H9 (cell line): ENCODE measurements around the gene ZNF345. TPM values are rescaled to one million over a fixed set of nuclear protein-coding genes. Genes with fewer than 3 reads are reported as not detected.

Source experiments
- DNase-seq: peaks from one replicate; pipeline ENCODE4 v3.0.0-alpha.2; 2017
- H2AFZ ChIP-seq: one replicate; pipeline ENCODE4 v1.6.1; 2013; ENCODE audit warnings: mild to moderate bottlenecking, low read length, control low read depth, moderate library complexity
- H2AK5ac ChIP-seq: 2 replicates; pipeline ENCODE4 v1.6.1; 2013; ENCODE audit warnings: low read length, control low read depth, mixed read lengths; ENCODE audit not compliant: insufficient read length
- H2BK120ac ChIP-seq: one replicate; pipeline ENCODE4 v1.6.1; 2013; ENCODE audit warnings: low read depth, mild to moderate bottlenecking, low read length, control low read depth, inconsistent platforms; ENCODE audit not compliant: poor library complexity, severe bottlenecking
- H2BK12ac ChIP-seq: 2 replicates; pipeline ENCODE4 v1.6.1; 2013; ENCODE audit warnings: low read length, control low read depth, mixed read lengths, low read depth; ENCODE audit not compliant: insufficient read length
- H2BK15ac ChIP-seq: 2 replicates; pipeline ENCODE4 v1.6.1; 2013; ENCODE audit warnings: low read depth, low read length, control low read depth
- H2BK20ac ChIP-seq: one replicate; pipeline ENCODE4 v1.6.1; 2013; ENCODE audit warnings: low read depth, mild to moderate bottlenecking, low read length, control low read depth, inconsistent platforms; ENCODE audit not compliant: poor library complexity, severe bottlenecking
- H2BK5ac ChIP-seq: 2 replicates; pipeline ENCODE4 v1.6.1; 2013; ENCODE audit warnings: low read length, control low read depth, mixed read lengths; ENCODE audit not compliant: insufficient read length
- H3K14ac ChIP-seq: 2 replicates; pipeline ENCODE4 v1.6.1; 2013; ENCODE audit warnings: low read length, control low read depth; ENCODE audit not compliant: insufficient read depth
- H3K18ac ChIP-seq: 2 replicates; pipeline ENCODE4 v1.6.1; 2013; ENCODE audit warnings: low read depth, mild to moderate bottlenecking, mixed read lengths, low read length, control low read depth; ENCODE audit not compliant: insufficient read length
- H3K23ac ChIP-seq: 2 replicates; pipeline ENCODE4 v1.6.1; 2013; ENCODE audit warnings: low read length, control low read depth, mixed read lengths, low read depth; ENCODE audit not compliant: insufficient read length
- H3K23me2 ChIP-seq: 2 replicates; pipeline ENCODE4 v1.6.1; 2013; ENCODE audit warnings: low read depth, mild to moderate bottlenecking, mixed read lengths, low read length, control low read depth; ENCODE audit not compliant: insufficient read length, poor library complexity, severe bottlenecking
- H3K27ac ChIP-seq: 2 replicates; pipeline ENCODE4 v1.5.1; 2013; ENCODE audit warnings: low read length, control low read depth, mixed read lengths, low read depth; ENCODE audit not compliant: insufficient read length
- H3K27me3 ChIP-seq: 2 replicates; pipeline ENCODE4 v1.6.1; 2013; ENCODE audit warnings: low read length, control low read depth, inconsistent platforms; ENCODE audit not compliant: insufficient read depth
- H3K4ac ChIP-seq: 2 replicates; pipeline ENCODE4 v1.6.1; 2013; ENCODE audit warnings: low read depth, mild to moderate bottlenecking, control low read depth, inconsistent platforms, low read length, moderate library complexity
- H3K4me1 ChIP-seq: 2 replicates; pipeline ENCODE4 v1.6.1; 2013; ENCODE audit warnings: low read length, control low read depth, inconsistent platforms; ENCODE audit not compliant: insufficient read depth
- H3K4me2 ChIP-seq: 2 replicates; pipeline ENCODE4 v1.6.1; 2013; ENCODE audit warnings: low read length, control low read depth, mixed read lengths; ENCODE audit not compliant: insufficient read length, insufficient read depth
- H3K56ac ChIP-seq: 2 replicates; pipeline ENCODE4 v1.6.1; 2013; ENCODE audit warnings: low read depth, mild to moderate bottlenecking, mixed read lengths, low read length, control low read depth; ENCODE audit not compliant: insufficient read length
- H3K79me1 ChIP-seq: 2 replicates; pipeline ENCODE4 v1.6.1; 2013; ENCODE audit warnings: low read depth, mild to moderate bottlenecking, moderate library complexity, low read length, control low read depth, inconsistent platforms; ENCODE audit not compliant: insufficient read depth, poor library complexity, severe bottlenecking
- H3K79me2 ChIP-seq: 2 replicates; pipeline ENCODE4 v1.6.1; 2013; ENCODE audit warnings: low read length, control low read depth, inconsistent platforms; ENCODE audit not compliant: insufficient read depth
- H3K9ac ChIP-seq: 2 replicates; pipeline ENCODE4 v1.6.1; 2013; ENCODE audit warnings: low read length, control low read depth, mixed read lengths; ENCODE audit not compliant: insufficient read length; ENCODE audit errors: extremely low read depth
- H3K9me3 ChIP-seq: one replicate; pipeline ENCODE4 v1.6.1; 2013; ENCODE audit warnings: low read depth, low read length, inconsistent platforms; ENCODE audit not compliant: control insufficient read depth
- H3T11ph ChIP-seq: one replicate; pipeline ENCODE4 v1.6.1; 2013; ENCODE audit warnings: mild to moderate bottlenecking, low read length, control low read depth, inconsistent platforms
- H4K20me1 ChIP-seq: one replicate; pipeline ENCODE4 v1.6.1; 2013; ENCODE audit not compliant: control insufficient read depth, insufficient read length, insufficient read depth
- H4K5ac ChIP-seq: 2 replicates; pipeline ENCODE4 v1.6.1; 2013; ENCODE audit warnings: low read depth, mild to moderate bottlenecking, mixed read lengths, low read length, control low read depth; ENCODE audit not compliant: insufficient read length
- H4K8ac ChIP-seq: replicated peaks from 2 replicates; pipeline ENCODE4 v1.6.1; 2013; ENCODE audit warnings: low read length, control low read depth, mixed read lengths, low read depth; ENCODE audit not compliant: insufficient read length
- H4K91ac ChIP-seq: 2 replicates; pipeline ENCODE4 v1.6.1; 2013; ENCODE audit warnings: low read depth, mild to moderate bottlenecking, moderate library complexity, mixed read lengths, low read length, control low read depth; ENCODE audit not compliant: insufficient read length
- H3K27ac Mint-ChIP-seq, 3 experiments: 2 replicates in 2 of 3; 3 replicates in 1 of 3; pipeline ENCODE4 v1.8.0; 2020 to 2021; ENCODE audit warnings: mixed read lengths in 3 of 3, mild to moderate bottlenecking in 1 of 3, moderate library complexity in 1 of 3
- H3K27me3 Mint-ChIP-seq: 2 replicates; pipeline ENCODE4 v1.8.0; 2021; ENCODE audit warnings: low read depth, mild to moderate bottlenecking, moderate library complexity, mixed read lengths
- H3K36me3 Mint-ChIP-seq, 3 experiments: 2 replicates in 2 of 3; 3 replicates in 1 of 3; pipeline ENCODE4 v1.8.0; 2020 to 2021; ENCODE audit warnings: low read depth in 3 of 3, mixed read lengths in 3 of 3; ENCODE audit not compliant: insufficient read depth in 1 of 3
- H3K4me1 Mint-ChIP-seq, 2 experiments: 2 replicates each; pipeline ENCODE4 v1.8.0; 2020; ENCODE audit warnings: mixed read lengths in 2 of 2
- H3K4me3 Mint-ChIP-seq, 2 experiments: 2 replicates in 1 of 2; 3 replicates in 1 of 2; pipeline ENCODE4 v1.8.0; 2020 to 2021; ENCODE audit warnings: mild to moderate bottlenecking in 2 of 2, mixed read lengths in 2 of 2, moderate library complexity in 1 of 2
- H3K9me3 Mint-ChIP-seq, 2 experiments: 2 replicates in 1 of 2; 3 replicates in 1 of 2; pipeline ENCODE4 v1.8.0; 2020; ENCODE audit warnings: mild to moderate bottlenecking in 2 of 2, mixed read lengths in 2 of 2, moderate library complexity in 1 of 2
- CTCF ChIP-seq: fragments of 200-600 bp; sonication (generic); conservative IDR thresholded peaks from 3 replicates; pipeline ENCODE4 v1.8.0; 2021; ENCODE audit warnings: antibody characterized with exemption, mild to moderate bottlenecking
- WGBS: extraction: QIAGEN DNeasy Blood & Tissue Kit; methylation state at CpG from one replicate; pipeline ENCODE4 v1.1.7; 2013; ENCODE audit warnings: missing lambda C conversion rate, low lambda C conversion rate, mixed read lengths; ENCODE audit not compliant: insufficient read length; ENCODE audit errors: extremely low coverage; 5-methylcytosine and 5-hydroxymethylcytosine counted together
- total RNA-seq: library from RNA; stranded (reverse); gene quantifications from 2 replicates; pipeline ENCODE4 v1.2.1, GENCODE V29; 2021

ZNF345 gene
- total RNA-seq, 1 experiment from 2014 or later: 6.0 TPM

DNA sequence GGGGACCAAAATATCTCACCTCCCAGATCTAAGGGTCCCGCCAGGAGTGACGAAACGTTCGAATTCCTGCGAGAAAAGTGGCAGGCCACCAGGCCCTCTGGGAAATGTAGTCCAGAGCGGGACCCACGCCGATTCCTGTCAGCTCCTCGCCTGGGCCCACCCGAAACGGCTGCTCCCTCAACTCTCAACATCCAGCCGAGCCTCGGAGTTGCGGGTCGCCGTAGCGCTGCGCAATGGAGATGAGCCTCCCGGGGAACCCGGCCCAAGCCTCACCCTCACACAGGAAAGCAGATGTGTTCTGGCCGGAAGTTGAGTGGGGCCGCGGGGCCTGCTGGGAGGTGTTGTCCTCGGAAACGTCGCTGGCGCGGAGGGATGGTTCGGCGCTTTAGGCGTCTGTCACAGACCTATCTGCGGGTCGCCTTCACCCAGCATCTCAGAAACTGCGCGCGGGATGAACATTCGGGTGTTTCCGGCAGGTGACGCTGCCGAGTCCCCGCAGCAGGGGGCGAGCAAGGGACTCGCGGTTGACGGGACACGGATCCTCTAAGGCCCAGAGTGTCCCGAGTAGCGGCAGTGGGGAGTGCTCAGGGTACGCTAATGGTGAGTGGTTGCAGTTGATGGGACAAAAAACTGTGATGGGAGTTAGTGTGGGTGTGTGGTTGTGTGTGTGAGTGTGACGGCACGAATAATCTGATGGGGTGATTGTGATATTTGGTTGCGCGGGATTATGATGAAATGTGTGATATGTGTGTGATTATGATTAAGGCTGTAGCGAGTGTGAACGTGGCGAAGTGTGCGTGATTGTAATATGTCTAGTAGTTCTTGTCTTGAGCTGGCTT, 65.5 kb downstream of the ZNF345 start, which contains the start of the genes ZNF568 and ZNF829:
Gene ZNF568, plus strand, starts transcription at position 341 of the 839 bp plus-strand sequence. CDS start 6,439 bp downstream, outside the sequence.
Gene ZNF829, minus strand, starts transcription at position 300 of the 839 bp plus-strand sequence. CDS start 1,124 bp downstream, outside the sequence.
- Histone ChIP-seq H3K27me3 (no peaks in the 10 kb centered on the region), H2BK15ac (no peak within 1 kb of the TSS), H3T11ph (no peak within 1 kb of the TSS), H2BK20ac (no peak within 1 kb of the TSS), H3K56ac (no peak within 1 kb of the TSS), H4K8ac (no peak within 1 kb of the TSS), H3K18ac (peak within 1 kb of the TSS; percentile 89), H3K79me2 (peaks cover 4% of the 10 kb centered on the region; the same call in 1 of the 2 replicates), H3K4me2 (peak within 1 kb of the TSS; percentile 80), H3K9me3 (peaks cover 9% of the 10 kb centered on the region), H3K4ac (no peak within 1 kb of the TSS), H3K23ac (no peak within 1 kb of the TSS), H3K27ac (no peak within 1 kb of the TSS), H3K23me2 (peaks cover 5% of the 10 kb centered on the region), H2BK12ac (no peak within 1 kb of the TSS), H3K14ac (peak within 1 kb of the TSS; percentile 87), H3K9ac (peak within 1 kb of the TSS; percentile 71), H3K79me1 (peaks cover 2% of the 10 kb centered on the region), H4K20me1 (no peaks in the 10 kb centered on the region), H3K4me1 (no peaks in the 10 kb centered on the region), H2AFZ (peak within 1 kb of the TSS; percentile 33), H2BK5ac (no peak within 1 kb of the TSS), H4K91ac (no peak within 1 kb of the TSS), H2BK120ac (no peak within 1 kb of the TSS), H4K5ac (no peak within 1 kb of the TSS), H2AK5ac (no peak within 1 kb of the TSS)
- peak; percentile 66 for TF ChIP-seq CTCF
- peaks cover 6 to 14% of the 10 kb centered on the region in 2 experiments for H3K4me1 Mint-ChIP-seq
- DNase-seq: peak; percentile 93
- peak within 1 kb of the TSS; percentile 79 to 86 for H3K4me3 Mint-ChIP-seq
- H3K9me3 Mint-ChIP-seq: peaks cover 35 to 83% of the 10 kb centered on the region in 2 experiments
- no peaks in the 10 kb centered on the region; the same call in 1 of the 2 replicates for H3K27me3 Mint-ChIP-seq
- H3K27ac Mint-ChIP-seq: peak within 1 kb of the TSS; percentile 77 to 97 (median 91); a peak in 6 of 7 replicates
- 100% methylated on average over 8 of the region's 57 CpGs for WGBS
- H3K36me3 Mint-ChIP-seq: peaks cover 39 to 62% (median 62%) of the 10 kb centered on the region in 3 experiments
